ENCODE results near the gene TALDO1.

Gene TALDO1

DNA sequence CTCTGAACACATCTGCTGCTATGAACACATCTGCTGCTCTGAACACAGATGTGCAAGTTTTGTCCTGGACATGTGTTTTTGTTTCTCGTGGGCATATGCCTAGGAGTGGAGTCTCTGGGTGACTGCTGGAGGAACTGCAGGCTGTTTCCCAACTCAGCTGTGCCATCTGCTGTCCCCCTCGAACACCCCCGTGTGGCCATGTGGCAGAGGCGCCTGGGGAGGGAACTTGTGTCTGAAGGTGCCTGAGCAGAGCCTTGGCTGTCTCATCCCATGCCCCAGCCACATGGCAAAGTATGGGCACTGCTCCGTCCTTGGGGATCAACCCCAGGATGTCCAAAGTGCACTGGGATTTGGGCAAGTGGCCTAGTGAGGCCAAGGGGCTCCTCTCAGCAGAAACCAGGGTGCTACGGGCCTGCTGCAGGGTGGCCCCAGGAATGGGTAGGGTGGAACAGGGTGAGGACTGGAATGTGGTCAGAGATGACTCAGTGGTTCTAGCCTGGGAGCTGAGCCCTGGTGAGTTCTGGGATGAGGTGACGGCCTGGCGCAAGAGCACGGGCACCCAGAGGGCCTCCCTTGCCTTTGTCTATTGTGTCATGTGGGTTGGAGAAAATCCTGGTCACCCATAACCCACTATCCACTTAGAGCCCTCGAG is 15.3 kb downstream of the TALDO1 start:
- Histone ChIP-seq H3K4me2 (ENCODE audit: low read depth, low read length, poor library complexity, severe bottlenecking) (no peak overlapping the region), H2AFZ (ENCODE audit: low read length) (no peak overlapping the region), H3K36me3 (ENCODE audit: insufficient read depth, low read length) (peaks cover 66% of the 10 kb centered on the region; the same call in 1 of the 2 replicates), H3K9ac (ENCODE audit: low read depth, low read length, poor library complexity, severe bottlenecking) (no peak overlapping the region), H3K27me3 (ENCODE audit: insufficient read depth, low read length, poor library complexity, severe bottlenecking) (no peaks in the 10 kb centered on the region), H3K9me2 (replicated peaks; ENCODE audit: low read depth, low read length) (no peaks in the 10 kb centered on the region), H3K9me3 (ENCODE audit: insufficient read depth, low read depth, low read length) (no peaks in the 10 kb centered on the region), H3K4me3 (ENCODE audit: low read length, poor library complexity, severe bottlenecking) (no peak overlapping the region), H3F3A (ENCODE audit: low read depth) (no peaks in the 10 kb centered on the region), H3K4me1 (ENCODE audit: insufficient read depth, low read length, poor library complexity, severe bottlenecking) (no peaks in the 10 kb centered on the region), H3K79me2 (ENCODE audit: insufficient read depth, low read length) (no peaks in the 10 kb centered on the region), H4K20me1 (ENCODE audit: insufficient read depth, low read length, poor library complexity, severe bottlenecking) (no peaks in the 10 kb centered on the region)
- no peak for TF ChIP-seq EZH2phosphoT487 (IDR thresholded peaks at IDR 0.05; ENCODE audit: borderline replicate concordance)
- TF ChIP-seq, protein P1, sequence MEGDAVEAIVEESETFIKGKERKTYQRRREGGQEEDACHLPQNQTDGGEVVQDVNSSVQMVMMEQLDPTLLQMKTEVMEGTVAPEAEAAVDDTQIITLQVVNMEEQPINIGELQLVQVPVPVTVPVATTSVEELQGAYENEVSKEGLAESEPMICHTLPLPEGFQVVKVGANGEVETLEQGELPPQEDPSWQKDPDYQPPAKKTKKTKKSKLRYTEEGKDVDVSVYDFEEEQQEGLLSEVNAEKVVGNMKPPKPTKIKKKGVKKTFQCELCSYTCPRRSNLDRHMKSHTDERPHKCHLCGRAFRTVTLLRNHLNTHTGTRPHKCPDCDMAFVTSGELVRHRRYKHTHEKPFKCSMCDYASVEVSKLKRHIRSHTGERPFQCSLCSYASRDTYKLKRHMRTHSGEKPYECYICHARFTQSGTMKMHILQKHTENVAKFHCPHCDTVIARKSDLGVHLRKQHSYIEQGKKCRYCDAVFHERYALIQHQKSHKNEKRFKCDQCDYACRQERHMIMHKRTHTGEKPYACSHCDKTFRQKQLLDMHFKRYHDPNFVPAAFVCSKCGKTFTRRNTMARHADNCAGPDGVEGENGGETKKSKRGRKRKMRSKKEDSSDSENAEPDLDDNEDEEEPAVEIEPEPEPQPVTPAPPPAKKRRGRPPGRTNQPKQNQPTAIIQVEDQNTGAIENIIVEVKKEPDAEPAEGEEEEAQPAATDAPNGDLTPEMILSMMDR (conservative IDR thresholded peaks at IDR 0.05; ENCODE audit: low read length), result peak; percentile 29; the same call in 1 of the 2 replicates

DNA sequence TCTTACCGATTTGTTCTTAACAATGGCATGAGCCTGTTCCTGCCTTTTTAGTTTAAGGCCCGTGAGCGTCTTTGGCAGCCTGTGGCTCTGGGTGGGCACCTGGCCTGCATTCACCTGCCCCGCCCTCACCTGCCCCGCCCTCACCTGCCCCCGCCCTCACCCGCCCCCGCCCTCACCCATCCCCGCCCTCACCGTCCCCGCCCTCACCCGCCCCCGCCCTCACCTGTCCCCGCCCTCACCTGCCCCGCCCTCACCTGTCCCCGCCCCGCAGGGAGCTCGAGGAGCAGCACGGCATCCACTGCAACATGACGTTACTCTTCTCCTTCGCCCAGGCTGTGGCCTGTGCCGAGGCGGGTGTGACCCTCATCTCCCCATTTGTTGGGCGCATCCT is 15.8 kb downstream of the TALDO1 start:
- H3K36me3 ChIP-seq (ENCODE audit: insufficient read depth, low read length), result peaks cover 65% of the 10 kb centered on the region; the same call in 1 of the 2 replicates
- no peaks in the 10 kb centered on the region for H3F3A ChIP-seq (ENCODE audit: low read depth)
- TF ChIP-seq, protein P1 (conservative IDR thresholded peaks at IDR 0.05; ENCODE audit: low read length), result no peak
- TF ChIP-seq EZH2phosphoT487 (IDR thresholded peaks at IDR 0.05; ENCODE audit: borderline replicate concordance), result no peak

DNA sequence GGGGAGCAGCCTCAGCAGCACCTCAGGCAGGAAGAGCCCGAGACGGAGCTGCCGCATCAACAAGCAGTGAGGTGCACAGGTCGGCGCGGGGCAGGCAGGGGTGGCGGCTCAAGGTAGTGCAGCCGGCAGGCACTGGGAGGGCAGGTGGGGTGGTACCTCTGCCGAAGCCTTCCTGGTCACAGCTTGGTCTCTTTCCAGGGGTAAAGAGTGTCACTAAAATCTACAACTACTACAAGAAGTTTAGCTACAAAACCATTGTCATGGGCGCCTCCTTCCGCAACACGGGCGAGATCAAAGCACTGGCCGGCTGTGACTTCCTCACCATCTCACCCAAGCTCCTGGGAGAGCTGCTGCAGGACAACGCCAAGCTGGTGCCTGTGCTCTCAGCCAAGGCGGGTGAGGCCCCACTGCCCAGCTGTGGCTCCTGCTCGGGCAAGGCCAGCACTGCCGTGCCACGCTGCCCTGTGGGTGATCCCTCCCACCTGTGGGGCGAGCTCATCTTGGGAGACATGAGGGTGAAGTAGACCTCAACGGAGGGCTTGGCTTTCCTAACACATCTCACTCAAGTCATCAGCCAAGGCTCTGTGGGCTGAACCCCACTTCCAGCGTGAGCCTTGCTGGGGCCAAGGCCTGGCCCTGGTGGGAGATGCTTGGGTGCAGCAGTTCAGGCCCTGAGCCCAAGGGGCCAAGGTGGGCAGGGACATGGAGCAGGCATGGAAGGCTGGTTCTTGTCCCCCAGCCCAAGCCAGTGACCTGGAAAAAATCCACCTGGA is 16.5 kb downstream of the TALDO1 start:
- Histone ChIP-seq H2AFZ (ENCODE audit: low read length) (no peak overlapping the region), H3K4me1 (ENCODE audit: insufficient read depth, low read length, poor library complexity, severe bottlenecking) (no peaks in the 10 kb centered on the region), H3K9ac (ENCODE audit: low read depth, low read length, poor library complexity, severe bottlenecking) (no peak overlapping the region), H3F3A (ENCODE audit: low read depth) (no peaks in the 10 kb centered on the region), H3K36me3 (ENCODE audit: insufficient read depth, low read length) (peaks cover 65% of the 10 kb centered on the region; the same call in 1 of the 2 replicates), H3K79me2 (ENCODE audit: insufficient read depth, low read length) (no peaks in the 10 kb centered on the region), H3K9me2 (replicated peaks; ENCODE audit: low read depth, low read length) (no peaks in the 10 kb centered on the region), H3K4me3 (ENCODE audit: low read length, poor library complexity, severe bottlenecking) (no peak overlapping the region), H3K9me3 (ENCODE audit: insufficient read depth, low read depth, low read length) (no peaks in the 10 kb centered on the region), H4K20me1 (ENCODE audit: insufficient read depth, low read length, poor library complexity, severe bottlenecking) (no peaks in the 10 kb centered on the region), H3K4me2 (ENCODE audit: low read depth, low read length, poor library complexity, severe bottlenecking) (no peak overlapping the region), H3K27me3 (ENCODE audit: insufficient read depth, low read length, poor library complexity, severe bottlenecking) (no peaks in the 10 kb centered on the region)
- TF ChIP-seq, protein P1 (conservative IDR thresholded peaks at IDR 0.05; ENCODE audit: low read length), result no peak
- TF ChIP-seq EZH2phosphoT487 (IDR thresholded peaks at IDR 0.05; ENCODE audit: borderline replicate concordance), result no peak

More for the DNA sequence above, 15.8 kb downstream of the TALDO1 start:
- no peaks in the 10 kb centered on the region for H3K79me2 ChIP-seq (ENCODE audit: insufficient read depth, low read length)
- H3K4me3 ChIP-seq (ENCODE audit: low read length, poor library complexity, severe bottlenecking), result no peak overlapping the region
- H4K20me1 ChIP-seq (ENCODE audit: insufficient read depth, low read length, poor library complexity, severe bottlenecking), result no peaks in the 10 kb centered on the region
- H3K27me3 ChIP-seq (ENCODE audit: insufficient read depth, low read length, poor library complexity, severe bottlenecking), result no peaks in the 10 kb centered on the region
- H3K9ac ChIP-seq (ENCODE audit: low read depth, low read length, poor library complexity, severe bottlenecking), result no peak overlapping the region
- H3K9me3 ChIP-seq (ENCODE audit: insufficient read depth, low read depth, low read length), result no peaks in the 10 kb centered on the region
- no peaks in the 10 kb centered on the region for H3K4me1 ChIP-seq (ENCODE audit: insufficient read depth, low read length, poor library complexity, severe bottlenecking)
- H3K4me2 ChIP-seq (ENCODE audit: low read depth, low read length, poor library complexity, severe bottlenecking), result no peak overlapping the region
- no peaks in the 10 kb centered on the region for H3K9me2 ChIP-seq (replicated peaks; ENCODE audit: low read depth, low read length)
- no peak overlapping the region for H2AFZ ChIP-seq (ENCODE audit: low read length)

Measured in Loucy (cell line).